Esophagus muscularis mucosa (tissue), 4 donors: ENCODE results near the gene PITRM1. TPM values are rescaled to one million over a fixed set of nuclear protein-coding genes. Genes with fewer than 3 reads are reported as not detected.
A peak's percentile ranks its signal among the peaks of the same experiment; 100 is the strongest.
"Not testable (repeated sequence)": the region's sequence is repeated elsewhere in the genome, so short reads cannot be mapped to it uniquely, and the experiment has no call there.

Source experiments
- DNase-seq: peaks from one replicate; pipeline ENCODE4 v3.0.0-alpha.2; 2017; ENCODE audit errors: extremely low spot score
- H3K27ac ChIP-seq, 4 donors: fragments of 200-600 bp; sonication (generic); replicated peaks in 1 of 4; 1 replicate in 3 of 4; 2 replicates in 1 of 4; pipeline ENCODE4 v1.5.1; 2016 to 2019; ENCODE audit warnings: mild to moderate bottlenecking in 1 of 4
- H3K27me3 ChIP-seq, 4 donors: fragments of 200-600 bp; sonication (generic); one replicate each; pipeline versions ENCODE4 v1.5.1 to v1.6.0; 2016 to 2019
- H3K36me3 ChIP-seq, 4 donors: fragments of 200-600 bp; sonication (generic); one replicate each; pipeline ENCODE4 v1.5.1; 2016 to 2019
- H3K4me1 ChIP-seq, 4 donors: fragments of 200-600 bp; sonication (generic); one replicate each; pipeline ENCODE4 v1.5.1; 2016 to 2019
- H3K4me3 ChIP-seq, 4 donors: fragments of 200-600 bp; sonication (generic); 1 replicate in 2 of 4; 2 replicates in 2 of 4; pipeline ENCODE4 v1.5.1; 2016 to 2019; ENCODE audit warnings: mild to moderate bottlenecking in 4 of 4, moderate library complexity in 1 of 4
- H3K9me3 ChIP-seq, 4 donors: fragments of 200-600 bp; sonication (generic); 1 replicate in 3 of 4; 2 replicates in 1 of 4; pipeline ENCODE4 v1.5.1; 2016 to 2019
- CTCF ChIP-seq, 3 experiments: fragments of 200-600 bp in 2 of 3; fragments of 450-650 bp in 1 of 3; sonication (generic) in 2 of 3; IDR thresholded peaks; one replicate each; pipeline ENCODE4 v1.5.1; 2017 to 2019; ENCODE audit warnings: antibody characterized with exemption in 3 of 3, mild to moderate bottlenecking in 2 of 3, moderate library complexity in 1 of 3
- EP300 ChIP-seq: sonication (generic); formaldehyde crosslinking; IDR thresholded peaks from one replicate; pipeline ENCODE4 v1.6.1; 2017; ENCODE audit warnings: antibody characterized with exemption
- POLR2A ChIP-seq: fragments of 450-650 bp; IDR thresholded peaks from one replicate; pipeline ENCODE4 v1.6.1; 2017; ENCODE audit warnings: antibody characterized with exemption, moderate library complexity, mild to moderate bottlenecking, low read depth
- POLR2AphosphoS5 ChIP-seq, 2 donors: sonication (generic); formaldehyde crosslinking; IDR thresholded peaks; one replicate each; pipeline ENCODE4 v1.6.1; 2017; ENCODE audit warnings: antibody characterized with exemption in 2 of 2
- WGBS: methylation state at CpG from one replicate; pipeline ENCODE4 v1.1.5; 2018; 5-methylcytosine and 5-hydroxymethylcytosine counted together
- intact Hi-C: fragments of 100-400 bp; cut with DNase I; formaldehyde crosslinking; loops from one replicate; pipeline ENCODE4 v1.15.1; 2023
- total RNA-seq, 4 donors: library from RNA; depleted of rRNA; stranded (reverse); fragments of >200 nt; gene quantifications; one replicate each; pipeline versions ENCODE4 v1.1.0 to v1.2.1, GENCODE V29; 2016

The PITRM1 gene
- 100 to 1,000 TPM in 1 of 4 donors, 10 to 100 TPM in 3; 75.5 to 103 (median 84.9) TPM for total RNA-seq

DNA sequence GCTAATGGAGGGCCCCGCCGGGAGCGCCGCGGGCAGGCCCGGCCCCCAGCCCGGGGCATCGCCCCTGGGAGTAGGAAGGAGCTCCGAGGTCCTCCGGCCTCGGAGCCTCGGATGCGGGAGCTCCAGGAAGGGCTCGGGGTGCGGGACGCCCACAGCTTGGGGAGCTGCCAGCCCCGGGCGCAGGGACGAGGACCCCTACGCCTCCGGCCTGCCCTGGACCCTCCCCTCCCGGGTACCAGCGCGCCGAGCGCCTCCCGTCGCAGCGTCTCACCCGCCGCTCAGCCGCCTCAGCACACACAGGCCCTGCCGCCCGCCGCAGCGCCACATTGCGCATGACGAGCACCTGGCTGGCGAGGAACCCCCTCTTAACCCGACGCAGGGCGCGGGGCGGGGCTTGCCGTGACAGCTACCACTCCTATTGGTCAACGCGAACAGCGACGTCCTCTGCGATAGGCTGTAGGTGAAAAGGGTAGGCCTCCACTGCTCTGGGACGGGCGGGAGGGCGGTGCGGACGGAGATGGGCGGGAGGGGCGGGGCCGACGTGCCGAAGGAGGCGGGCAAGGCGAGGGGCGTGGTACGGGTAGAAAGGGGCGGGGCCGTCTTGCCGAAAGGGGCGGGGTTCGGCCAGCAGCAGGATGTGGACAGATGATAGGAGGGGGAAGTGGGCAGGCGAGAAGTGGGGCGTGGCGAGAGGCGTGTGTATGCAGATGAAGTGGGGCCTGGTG is at the start of gene PITRM1:
Gene PITRM1, minus strand, starts transcription at position 337 of the 725 bp plus-strand sequence. Its CDS starts 10 bp downstream, at position 327.
- Histone ChIP-seq H3K4me1 (peaks cover 9 to 29% (median 25%) of the 10 kb centered on the region in 4 donors), H3K36me3 (peaks cover 22 to 25% (median 23%) of the 10 kb centered on the region in 4 donors), H3K27me3 (no peaks in the 10 kb centered on the region), H3K27ac (peak within 1 kb of the TSS; percentile 84 to 94 (median 84)), H3K9me3 (no peaks in the 10 kb centered on the region), H3K4me3 (peak within 1 kb of the TSS; percentile 73 to 95 (median 74))
- WGBS, result 0% methylated on average over 40 of the region's 73 CpGs
- DNase-seq, result peak; percentile 100
- intact Hi-C loops, result no loop called here
- TF ChIP-seq EP300 (no peak), POLR2A (peak; percentile 99), POLR2AphosphoS5 (IDR thresholded peaks at IDR 0.05) (peak; percentile 100), CTCF (IDR thresholded peaks at IDR 0.05) (no peak)

GRCh38 chr10:3222068-3222467 is 49.5 kb upstream of the PITRM1 start:
- peaks cover 4 to 21% (median 17%) of the 10 kb centered on the region in 4 donors for H3K4me1 ChIP-seq
- H3K9me3 ChIP-seq, result no peaks in the 10 kb centered on the region
- TF ChIP-seq POLR2A, result no peak
- no peak for TF ChIP-seq CTCF (IDR thresholded peaks at IDR 0.05)
- TF ChIP-seq POLR2AphosphoS5 (IDR thresholded peaks at IDR 0.05), result no peak
- no peak for TF ChIP-seq EP300
- DNase-seq, result no peak
- WGBS, result 69% methylated on average over 10 of the region's 10 CpGs
- intact Hi-C loops, result no loop called here
- H3K27ac ChIP-seq, result no peak overlapping the region
- H3K36me3 ChIP-seq, result no peaks in the 10 kb centered on the region
- H3K4me3 ChIP-seq, result no peak overlapping the region
- no peaks in the 10 kb centered on the region for H3K27me3 ChIP-seq

DNA sequence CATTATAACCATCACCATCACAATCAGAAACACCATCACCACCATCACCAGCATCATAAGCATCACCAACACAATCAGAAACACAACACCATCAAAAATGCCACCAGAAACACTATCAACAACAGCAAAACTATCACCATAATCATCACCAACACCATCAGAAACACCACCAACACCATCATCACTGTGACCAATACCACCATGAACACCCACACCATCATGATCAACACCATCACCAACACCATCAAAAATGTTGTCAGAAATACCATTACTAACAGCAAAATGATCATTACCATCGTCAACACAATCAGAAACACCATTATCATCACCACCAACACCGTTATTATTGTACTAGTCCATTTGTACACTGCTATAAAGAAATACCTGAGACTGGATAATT is 49.0 kb upstream of the PITRM1 start:
- H3K9me3 ChIP-seq, H3K27ac ChIP-seq, intact Hi-C loops, H3K4me3 ChIP-seq, H3K27me3 ChIP-seq, H3K36me3 ChIP-seq, DNase-seq: not testable (repeated sequence)
- peaks cover 0 to 17% (median 12%) of the 10 kb centered on the region in 4 donors for H3K4me1 ChIP-seq
- no CpG with 5 or more reads among the region's 2 CpGs for WGBS

- Histone ChIP-seq H3K4me1 (peaks cover 0 to 11% (median 8%) of the 10 kb centered on the region in 4 donors), H3K27me3 (no peaks in the 10 kb centered on the region), H3K4me3 (no peak overlapping the region), H3K27ac (no peak overlapping the region), H3K36me3 (no peaks in the 10 kb centered on the region), H3K9me3 (no peaks in the 10 kb centered on the region)
- DNase-seq, result no peak
- intact Hi-C loops, result no loop called here
- TF ChIP-seq POLR2A, result no peak
- TF ChIP-seq POLR2AphosphoS5 (IDR thresholded peaks at IDR 0.05), result peak in 1 of 2 donors; percentile 79
Measured at GRCh38 chr10:3220853-3221252, 48.3 kb upstream of the PITRM1 start.

- DNase-seq, intact Hi-C loops, H3K9me3 ChIP-seq, H3K4me1 ChIP-seq, H3K27me3 ChIP-seq, H3K36me3 ChIP-seq, H3K27ac ChIP-seq, H3K4me3 ChIP-seq: not testable (repeated sequence)
- WGBS, result 95% methylated on average over 5 of the region's 5 CpGs
Measured at GRCh38 chr10:3219021-3219628, 46.5 kb upstream of the PITRM1 start.

DNA sequence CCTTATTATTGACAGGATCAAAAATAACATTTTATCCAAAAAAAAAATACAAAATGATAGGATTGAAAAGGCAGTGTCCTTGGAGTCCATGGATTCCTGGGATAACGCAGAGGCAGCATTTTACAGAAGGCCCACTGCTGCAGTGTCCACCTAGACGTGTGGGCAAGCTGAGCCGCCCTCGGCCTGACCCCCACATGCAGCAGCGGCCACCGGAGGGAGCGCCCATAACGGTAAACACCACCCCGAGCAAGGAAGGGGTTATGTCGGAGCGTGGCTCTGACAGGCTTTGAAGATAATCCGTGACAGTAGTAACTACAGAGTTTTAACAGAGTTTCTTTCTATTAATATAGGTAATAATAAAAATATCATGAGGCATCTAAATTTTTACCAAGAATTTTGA is 45.3 kb upstream of the PITRM1 start:
- Histone ChIP-seq H3K4me3 (no peak overlapping the region), H3K4me1 (peaks cover 0 to 8% (median 4%) of the 10 kb centered on the region in 4 donors), H3K27ac (no peak overlapping the region), H3K36me3 (no peaks in the 10 kb centered on the region), H3K9me3 (no peaks in the 10 kb centered on the region), H3K27me3 (no peaks in the 10 kb centered on the region)
- intact Hi-C loops, result no loop called here
- 86% methylated on average over 12 of the region's 12 CpGs for WGBS
- TF ChIP-seq EP300, result no peak
- no peak for TF ChIP-seq CTCF (IDR thresholded peaks at IDR 0.05)
- no peak for TF ChIP-seq POLR2AphosphoS5 (IDR thresholded peaks at IDR 0.05)
- TF ChIP-seq POLR2A, result no peak
- no peak for DNase-seq
